Stimulated activated naive CD4-positive, alpha-beta T cell (primary cell): ENCODE results near the gene VIL1.

Experiments used
- DNase-seq, 6 experiments: peaks; one replicate each; lab custom pipeline; 2025; lab: John Stamatoyannopoulos, UW

The VIL1 gene

GRCh38 chr2:218418717-218419458 lies at the start of gene VIL1:
Gene VIL1, plus strand, starts transcription at chr2:218419123. Its CDS starts 4,656 bp downstream, at chr2:218423779.
- DNase-seq, result no peak

- no peak for DNase-seq
Observed at GRCh38 chr2:218369330-218369729, 49.6 kb upstream of the VIL1 start.

- DNase-seq, result no peak
Observed at GRCh38 chr2:218370410-218371063, 48.4 kb upstream of the VIL1 start.

GRCh38 chr2:218371983-218372350 lies 47.0 kb upstream of the VIL1 start:
- DNase-seq, result no peak

GRCh38 chr2:218374795-218375194 lies 44.1 kb upstream of the VIL1 start:
- DNase-seq, result no peak

GRCh38 chr2:218375212-218375611 lies 43.7 kb upstream of the VIL1 start:
- no peak for DNase-seq

- DNase-seq, result no peak
Observed at GRCh38 chr2:218378053-218378452, 40.9 kb upstream of the VIL1 start.

GRCh38 chr2:218381916-218382366 lies 37.0 kb upstream of the VIL1 start, which contains the start of gene SLC11A1:
Gene SLC11A1, plus strand, starts transcription at chr2:218382273. Its CDS starts 96 bp downstream, at chr2:218382369.
- DNase-seq, result no peak

- no peak for DNase-seq
Observed at GRCh38 chr2:218382785-218383184, 36.1 kb upstream of the VIL1 start.

- no peak for DNase-seq
Observed at GRCh38 chr2:218383892-218384519, 34.9 kb upstream of the VIL1 start.

GRCh38 chr2:218384975-218385374 lies 33.9 kb upstream of the VIL1 start:
- no peak for DNase-seq

GRCh38 chr2:218386505-218387368 lies 32.2 kb upstream of the VIL1 start:
- DNase-seq, result no peak

- DNase-seq, result peak in 4 of 6 experiments; percentile 18 to 44 (median 33)
Observed at GRCh38 chr2:218387369-218388194, 31.3 kb upstream of the VIL1 start.

GRCh38 chr2:218389333-218390150 lies 29.4 kb upstream of the VIL1 start:
- DNase-seq, result no peak

GRCh38 chr2:218391202-218391601 lies 27.7 kb upstream of the VIL1 start:
- no peak for DNase-seq

GRCh38 chr2:218392459-218392858 lies 26.5 kb upstream of the VIL1 start:
- DNase-seq, result no peak

GRCh38 chr2:218392891-218393462 lies 25.9 kb upstream of the VIL1 start:
- no peak for DNase-seq

GRCh38 chr2:218393750-218394290 lies 25.1 kb upstream of the VIL1 start:
- DNase-seq, result no peak

GRCh38 chr2:218394298-218395089 lies 24.4 kb upstream of the VIL1 start:
- DNase-seq, result no peak
